ENCODE data around the gene PRDM2. TPM values are rescaled to one million over a fixed set of nuclear protein-coding genes. Genes with fewer than 3 reads are reported as not detected.

The PRDM2 gene
- total RNA-seq, 1 experiment from 2014 or later: 9.2 TPM

- peak; percentile 28 for DNase-seq (ENCODE audit: low read depth)
Measured at GRCh38 chr1:13764588-13765332, 64.8 kb downstream of the PRDM2 start.

DNA sequence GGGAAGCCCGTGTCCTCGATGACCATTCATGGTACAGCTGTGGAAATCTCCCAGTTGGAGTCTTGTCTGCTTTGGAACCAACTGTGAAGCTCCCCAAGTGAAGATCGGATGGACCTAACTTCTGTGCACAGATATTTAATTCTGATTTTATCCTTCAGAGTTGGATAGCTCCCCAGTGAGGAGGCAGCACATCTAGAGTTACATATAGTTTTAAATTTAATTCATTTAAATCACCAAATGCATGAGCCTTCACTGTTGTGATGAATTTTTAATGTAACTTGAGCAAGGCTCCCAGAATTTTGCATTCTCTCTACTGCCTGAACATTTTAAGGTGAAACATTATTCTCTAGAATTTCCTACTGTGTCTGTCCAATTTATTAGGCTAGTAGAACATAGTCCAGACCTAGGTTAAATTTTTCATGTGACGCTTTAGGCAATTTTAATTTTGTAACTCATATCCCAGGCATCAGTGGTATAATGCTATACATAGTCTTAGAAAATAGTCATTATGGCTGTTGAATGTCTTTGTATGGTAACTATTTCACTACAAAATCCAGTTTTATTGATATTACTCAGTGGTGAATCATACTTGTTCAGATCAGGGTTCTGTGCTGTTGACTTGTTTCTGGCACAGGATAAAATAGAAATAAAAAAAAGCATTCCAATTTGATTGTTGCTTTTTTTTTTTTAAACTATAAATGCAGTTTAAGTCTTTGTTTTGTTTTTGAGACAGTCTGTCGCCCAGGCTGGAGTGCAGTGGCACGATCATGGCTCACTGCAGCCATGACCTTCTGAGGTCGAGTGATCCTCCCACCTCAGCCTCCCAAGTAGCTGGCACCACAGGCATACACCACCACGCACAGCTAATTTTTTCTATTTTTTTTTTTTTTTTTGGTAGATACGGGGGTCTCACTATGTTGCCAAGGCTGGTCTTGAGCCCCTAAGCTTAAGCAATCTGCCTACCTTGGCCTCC is 66.9 kb downstream of the PRDM2 start:
- peak; percentile 84 for DNase-seq (ENCODE audit: low read depth)

- DNase-seq (ENCODE audit: low read depth): no peak
Measured at GRCh38 chr1:13769212-13769611, 69.2 kb downstream of the PRDM2 start.

DNA sequence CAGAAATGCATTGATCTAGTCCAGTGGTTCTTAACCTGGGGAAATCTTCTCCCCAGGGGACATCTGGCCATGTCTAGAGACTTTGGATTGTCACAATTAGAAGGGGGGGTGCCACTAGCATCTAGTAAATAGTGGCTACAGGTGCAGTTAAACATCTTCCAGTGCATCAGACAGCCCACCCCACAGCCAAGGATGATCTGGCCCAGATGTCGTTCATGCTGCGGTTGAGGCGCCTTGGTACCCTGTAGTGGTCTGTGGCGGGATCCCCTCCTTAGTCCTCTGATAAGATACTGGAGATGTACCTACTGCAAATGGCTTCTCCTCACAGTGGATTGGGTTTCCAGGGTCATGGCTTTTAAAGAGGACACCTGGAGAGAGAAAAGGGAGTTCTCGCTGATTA is 69.8 kb downstream of the PRDM2 start:
- DNase-seq (ENCODE audit: low read depth): no peak

DNA sequence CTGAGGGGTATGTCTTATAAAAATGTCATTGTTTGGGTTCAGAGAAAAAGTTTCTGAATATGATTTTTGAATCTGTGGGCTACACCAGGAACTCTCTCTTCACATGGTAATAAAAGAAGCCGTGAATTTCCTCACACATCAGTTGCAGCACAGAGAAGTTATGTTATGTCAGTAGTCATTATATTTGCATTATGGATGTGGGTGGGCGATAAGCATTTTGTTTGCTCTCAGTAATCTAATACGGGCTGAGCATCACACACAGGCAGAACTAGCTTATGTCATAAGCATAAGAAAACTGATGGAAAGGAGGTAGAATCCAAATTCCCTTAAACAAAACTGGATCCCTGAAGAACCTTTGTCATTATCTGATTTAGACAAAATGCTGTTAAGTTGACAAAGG is 70.8 kb downstream of the PRDM2 start:
- DNase-seq (ENCODE audit: low read depth): no peak

- DNase-seq (ENCODE audit: low read depth): no peak
Measured at GRCh38 chr1:13771745-13772144, 71.8 kb downstream of the PRDM2 start.

GRCh38 chr1:13772271-13772670 is 72.3 kb downstream of the PRDM2 start:
- DNase-seq (ENCODE audit: low read depth): no peak

DNA sequence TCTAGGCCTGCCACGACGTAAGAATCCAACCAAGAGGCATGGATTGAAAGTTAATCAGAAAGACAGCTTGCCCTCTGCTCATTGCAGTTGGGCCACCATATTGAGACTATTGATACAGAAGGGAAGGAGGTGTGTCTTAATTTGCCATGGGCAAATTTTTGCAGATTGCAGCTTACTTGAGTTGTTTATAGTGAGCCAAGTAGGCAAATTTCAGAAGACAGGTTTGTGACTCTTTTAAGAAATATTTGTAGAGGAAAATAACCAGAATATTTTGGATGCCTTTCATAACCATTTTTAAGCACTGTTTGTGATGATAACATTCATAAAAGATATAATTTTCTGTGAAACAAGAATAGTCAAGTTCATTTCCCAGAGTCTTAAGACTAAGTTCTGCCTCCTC is 74.1 kb downstream of the PRDM2 start:
- no peak for DNase-seq (ENCODE audit: low read depth)

- DNase-seq (ENCODE audit: low read depth): no peak
Measured at GRCh38 chr1:13775459-13775858, 75.5 kb downstream of the PRDM2 start.

DNA sequence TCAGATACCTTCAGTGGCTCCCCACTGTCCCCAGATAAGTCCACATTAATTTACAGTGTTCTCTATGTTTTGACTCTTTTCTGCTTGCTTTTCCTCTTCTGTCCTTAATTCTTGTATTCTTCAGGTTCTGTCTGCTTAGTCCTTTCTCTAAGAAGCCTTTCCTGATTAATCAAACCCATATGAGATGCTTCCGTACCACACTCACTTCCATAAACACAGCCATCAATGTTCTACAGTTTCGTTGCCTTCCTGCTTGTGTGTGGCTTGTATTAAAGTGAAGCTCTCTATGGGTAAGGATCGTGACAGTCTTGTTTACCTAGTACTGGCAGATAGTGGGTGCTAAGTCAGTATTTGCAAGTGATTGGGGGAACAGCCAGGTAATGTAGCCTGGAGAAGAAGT is 75.9 kb downstream of the PRDM2 start:
- DNase-seq (ENCODE audit: low read depth): no peak

- DNase-seq (ENCODE audit: low read depth): no peak
Measured at GRCh38 chr1:13778431-13778830, 78.4 kb downstream of the PRDM2 start.

GRCh38 chr1:13779930-13780329 is 79.9 kb downstream of the PRDM2 start:
- no peak for DNase-seq (ENCODE audit: low read depth)

GRCh38 chr1:13780780-13781179 is 80.8 kb downstream of the PRDM2 start:
- no peak for DNase-seq (ENCODE audit: low read depth)

- DNase-seq (ENCODE audit: low read depth): no peak
Measured at GRCh38 chr1:13781228-13781627, 81.2 kb downstream of the PRDM2 start.

DNA sequence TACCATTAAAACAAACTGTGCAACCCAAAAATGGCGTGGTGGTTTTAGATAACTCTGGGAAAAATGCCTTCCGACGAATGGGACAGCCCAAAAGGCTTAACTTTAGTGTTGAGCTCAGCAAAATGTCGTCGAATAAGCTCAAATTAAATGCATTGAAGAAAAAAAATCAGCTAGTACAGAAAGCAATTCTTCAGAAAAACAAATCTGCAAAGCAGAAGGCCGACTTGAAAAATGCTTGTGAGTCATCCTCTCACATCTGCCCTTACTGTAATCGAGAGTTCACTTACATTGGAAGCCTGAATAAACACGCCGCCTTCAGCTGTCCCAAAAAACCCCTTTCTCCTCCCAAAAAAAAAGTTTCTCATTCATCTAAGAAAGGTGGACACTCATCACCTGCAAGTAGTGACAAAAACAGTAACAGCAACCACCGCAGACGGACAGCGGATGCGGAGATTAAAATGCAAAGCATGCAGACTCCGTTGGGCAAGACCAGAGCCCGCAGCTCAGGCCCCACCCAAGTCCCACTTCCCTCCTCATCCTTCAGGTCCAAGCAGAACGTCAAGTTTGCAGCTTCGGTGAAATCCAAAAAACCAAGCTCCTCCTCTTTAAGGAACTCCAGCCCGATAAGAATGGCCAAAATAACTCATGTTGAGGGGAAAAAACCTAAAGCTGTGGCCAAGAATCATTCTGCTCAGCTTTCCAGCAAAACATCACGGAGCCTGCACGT is 82.1 kb downstream of the PRDM2 start:
- DNase-seq (ENCODE audit: low read depth): no peak

GRCh38 chr1:13782634-13783360 is 82.8 kb downstream of the PRDM2 start:
- DNase-seq (ENCODE audit: low read depth): no peak

DNA sequence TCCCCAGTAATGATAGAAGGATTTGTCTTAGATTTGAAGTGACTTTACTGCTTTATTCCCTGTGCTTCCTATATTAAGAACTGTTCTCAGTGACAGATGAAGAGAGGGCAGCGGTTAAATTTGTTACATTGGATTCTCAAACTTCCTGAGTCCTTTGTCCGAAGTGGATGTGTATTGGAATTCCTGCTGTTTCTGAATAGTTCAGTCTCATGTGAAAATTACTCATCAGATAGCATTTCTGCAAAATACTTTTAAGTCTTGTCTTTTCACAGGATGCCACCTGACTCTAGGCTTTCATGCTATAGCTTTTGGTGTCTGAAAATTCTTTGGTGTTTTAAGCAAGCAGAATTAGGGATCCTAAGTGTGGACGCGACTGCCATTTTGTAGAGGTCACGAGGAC is 83.6 kb downstream of the PRDM2 start:
- DNase-seq (ENCODE audit: low read depth): no peak

DNA sequence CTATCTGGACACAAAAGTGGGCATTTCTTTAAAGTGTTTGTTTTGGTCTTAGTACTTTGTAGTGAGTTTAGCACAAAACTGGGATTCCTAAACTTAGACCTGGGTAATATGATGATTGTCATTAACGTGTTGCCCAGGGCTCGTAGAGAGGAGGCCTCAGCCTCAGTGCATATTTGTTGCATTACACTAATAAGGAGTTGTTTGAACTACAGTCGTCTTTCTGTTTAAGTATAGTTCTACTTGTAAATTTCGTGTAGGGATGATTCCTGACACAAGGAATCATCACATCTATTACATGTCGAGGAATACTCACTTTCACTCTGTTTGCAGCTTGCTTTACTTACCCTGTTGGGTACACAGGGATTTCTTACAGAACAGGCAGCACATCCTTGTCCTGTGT is 85.0 kb downstream of the PRDM2 start:
- no peak for DNase-seq (ENCODE audit: low read depth)

- DNase-seq (ENCODE audit: low read depth): no peak
Measured at GRCh38 chr1:13786541-13786940, 86.6 kb downstream of the PRDM2 start.

DNA sequence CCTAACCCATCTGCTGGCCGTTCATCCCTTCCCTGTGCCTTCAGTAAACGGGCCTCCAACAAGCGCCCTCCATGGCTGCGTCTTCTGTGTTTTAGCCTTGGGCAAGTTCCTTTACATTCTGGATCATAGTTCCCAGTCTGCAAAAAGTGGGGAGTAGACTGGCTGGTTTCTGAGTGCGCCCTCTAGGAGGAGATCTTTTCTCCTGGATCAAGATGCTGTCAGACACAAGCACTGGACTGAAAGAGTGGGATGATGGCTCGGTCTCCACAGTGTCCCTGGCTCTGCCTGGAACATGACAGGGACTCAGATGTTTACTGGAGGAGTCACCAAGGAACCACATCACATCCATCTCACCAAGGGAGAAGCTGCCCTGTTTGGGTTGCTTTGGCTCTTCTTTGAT is 88.8 kb downstream of the PRDM2 start:
- no peak for DNase-seq (ENCODE audit: low read depth)

DNA sequence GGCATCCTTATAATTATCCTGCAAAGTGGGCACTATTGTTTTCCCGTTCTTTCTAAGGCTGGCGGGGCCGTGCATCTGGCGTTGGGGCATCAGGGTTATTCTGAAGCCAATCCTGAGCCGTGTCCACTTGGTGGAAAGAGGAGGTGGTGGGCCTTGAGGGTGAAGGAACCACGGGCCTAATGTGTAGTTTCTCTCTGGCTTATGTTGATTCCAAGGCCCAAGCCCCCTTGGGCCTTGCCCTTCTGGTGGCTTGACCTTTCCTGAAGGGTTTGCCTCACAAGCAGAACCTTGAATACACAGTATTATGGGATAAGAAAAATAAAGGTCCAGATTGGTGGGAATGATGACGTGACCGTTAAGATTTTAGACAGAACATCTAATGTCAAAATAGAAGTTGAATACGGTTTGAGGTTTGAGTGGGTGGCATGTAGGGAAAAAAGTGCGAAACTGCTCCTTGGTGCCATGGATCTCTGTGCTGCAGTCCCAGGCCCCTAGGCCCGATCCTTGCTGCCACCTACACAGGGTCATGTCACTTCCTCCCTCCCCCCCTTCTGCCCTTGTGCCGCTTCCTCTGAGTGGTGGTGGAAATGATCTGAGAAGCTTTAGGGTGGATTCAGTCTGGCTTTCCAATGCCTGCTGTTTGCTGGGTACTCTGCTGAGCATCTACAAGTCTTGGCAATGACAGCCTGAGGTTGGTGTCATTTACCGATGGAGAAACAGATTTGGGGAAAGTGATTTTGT is 90.5 kb downstream of the PRDM2 start:
- no peak for DNase-seq (ENCODE audit: low read depth)
